Activated CD4-positive, alpha-beta T cell treated with anti-CD3 and anti-CD28 coated beads, Interleukin-2, amount 50 U/mL, for 1 hour (primary cell): Measurements from ENCODE around the gene MICALL1.
"Not testable (repeated sequence)": the region's sequence is repeated elsewhere in the genome, so short reads cannot be mapped to it uniquely, and the experiment has no call there.

Source experiments
- DNase-seq: peaks from one replicate; pipeline ENCODE4 v3.0.0-alpha.2; 2020

Gene MICALL1

GRCh38 chr22:37961062-37961461, 55.0 kb downstream of the MICALL1 start:
- no peak for DNase-seq

GRCh38 chr22:37965940-37966664, 60.0 kb downstream of the MICALL1 start:
- no peak for DNase-seq

DNA sequence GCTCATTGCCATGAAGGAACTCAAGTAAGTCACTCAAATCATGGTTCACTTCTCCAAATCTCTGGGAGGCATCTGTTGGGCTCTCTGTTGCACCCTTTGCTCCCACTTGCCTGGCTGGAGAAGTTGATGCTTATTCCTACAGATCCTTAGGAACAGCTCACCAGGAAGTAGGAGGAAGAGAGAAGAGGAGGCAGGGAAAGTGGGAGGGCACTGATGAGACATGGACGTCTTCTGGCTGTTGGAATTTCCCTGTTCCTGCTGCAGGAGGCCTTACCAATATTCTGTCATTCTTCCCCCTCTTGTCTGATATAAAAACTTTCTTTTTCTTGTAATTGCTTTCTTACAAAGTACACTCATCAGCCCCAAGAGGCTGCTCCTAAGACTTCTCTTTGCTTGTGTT, 61.0 kb downstream of the MICALL1 start:
- no peak for DNase-seq

DNA sequence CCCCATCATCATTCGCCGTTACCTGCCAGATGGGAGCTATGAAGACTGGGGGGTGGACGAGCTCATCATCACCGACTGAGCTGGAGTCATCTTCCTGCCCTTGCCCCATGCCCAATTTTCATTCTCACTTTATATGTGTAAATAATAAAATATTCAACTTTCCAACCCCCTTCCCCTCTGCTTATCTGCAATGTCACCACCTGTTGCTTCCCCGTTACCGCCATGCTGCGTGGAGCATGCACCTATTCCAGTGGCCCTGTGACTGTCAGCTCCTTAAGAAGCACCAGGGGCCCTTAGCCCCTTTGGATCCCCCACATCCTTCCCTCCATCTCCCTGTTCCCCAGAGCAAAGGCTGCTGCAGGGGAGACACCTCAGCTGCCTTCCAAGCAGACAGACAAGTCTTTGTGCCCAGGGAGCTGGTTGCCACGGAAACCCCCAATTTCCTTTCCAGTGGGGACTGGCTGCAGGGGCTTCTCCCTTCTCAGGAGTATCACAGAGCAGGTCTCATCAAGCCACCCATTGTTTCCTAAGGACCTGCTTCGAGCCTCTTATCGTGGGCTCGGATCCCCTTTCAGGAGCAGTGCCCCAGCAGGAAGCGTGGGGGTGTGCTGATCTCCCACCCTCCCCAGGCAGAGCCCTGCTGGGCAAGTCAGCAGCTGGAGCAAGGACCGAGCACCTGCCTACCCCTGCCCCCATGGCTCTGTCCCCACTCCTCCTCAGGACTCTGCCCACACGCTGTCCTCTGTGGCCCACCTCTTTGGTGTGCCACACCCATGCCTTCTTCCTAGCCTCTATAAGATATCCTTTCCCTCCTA, 61.7 kb downstream of the MICALL1 start:
- no peak for DNase-seq

GRCh38 chr22:37968452-37969251, 62.6 kb downstream of the MICALL1 start:
- no peak for DNase-seq

- DNase-seq: no peak
Observed at GRCh38 chr22:37970864-37971263, 64.8 kb downstream of the MICALL1 start.

DNA sequence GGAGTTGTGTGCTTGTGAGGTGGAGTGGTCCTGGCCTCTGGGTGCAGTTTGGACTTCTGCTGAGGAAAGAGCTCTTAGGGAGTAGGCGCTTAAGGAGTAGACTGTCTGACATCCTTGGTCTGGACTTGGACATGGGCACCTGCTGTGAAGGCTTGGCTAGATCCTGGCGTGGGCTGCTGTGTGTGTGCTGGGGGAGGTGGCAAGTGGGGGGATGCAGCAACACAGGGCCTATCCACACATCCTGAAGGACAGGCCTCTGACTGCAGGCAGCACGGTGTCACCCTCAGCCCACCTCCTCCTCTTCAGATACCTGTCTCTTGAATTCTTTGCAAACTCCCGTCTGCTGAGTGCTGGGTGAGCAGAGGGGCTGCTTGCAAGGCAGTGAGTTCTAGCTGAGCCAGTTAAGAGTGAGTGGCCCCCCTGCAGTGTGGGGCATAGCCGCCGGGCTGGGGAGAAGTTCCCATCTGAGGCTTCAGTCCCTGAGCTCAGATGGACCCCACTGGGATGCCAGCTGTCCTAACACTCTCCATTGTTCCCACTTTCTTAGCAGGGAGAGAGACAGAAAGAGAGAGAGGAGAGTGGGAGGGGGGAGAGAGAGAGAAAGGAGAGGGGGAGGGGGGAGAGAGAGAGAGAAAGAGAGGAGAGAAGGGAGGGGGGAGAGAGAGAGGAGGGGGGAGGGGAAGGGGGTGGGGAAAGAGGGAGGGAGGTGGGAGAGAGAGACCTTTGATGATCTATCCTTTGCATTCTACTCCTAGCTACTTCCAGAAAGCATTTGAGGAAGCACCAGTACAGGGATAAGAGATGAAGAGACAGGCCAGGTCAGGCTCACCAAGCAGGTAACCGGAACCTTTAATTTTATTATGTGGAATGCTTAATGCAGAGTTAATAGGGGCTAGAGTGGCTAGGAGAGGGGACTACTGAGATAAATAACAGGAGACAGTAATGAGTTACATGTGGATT, 65.7 kb downstream of the MICALL1 start:
- no peak for DNase-seq

GRCh38 chr22:37972527-37972926, 66.4 kb downstream of the MICALL1 start:
- DNase-seq: no peak

GRCh38 chr22:37973271-37974170, 67.4 kb downstream of the MICALL1 start:
- no peak for DNase-seq

- DNase-seq: no peak
Observed at GRCh38 chr22:37975153-37975552, 69.1 kb downstream of the MICALL1 start.

GRCh38 chr22:37976022-37976421, 69.9 kb downstream of the MICALL1 start:
- not testable (repeated sequence) for DNase-seq

DNA sequence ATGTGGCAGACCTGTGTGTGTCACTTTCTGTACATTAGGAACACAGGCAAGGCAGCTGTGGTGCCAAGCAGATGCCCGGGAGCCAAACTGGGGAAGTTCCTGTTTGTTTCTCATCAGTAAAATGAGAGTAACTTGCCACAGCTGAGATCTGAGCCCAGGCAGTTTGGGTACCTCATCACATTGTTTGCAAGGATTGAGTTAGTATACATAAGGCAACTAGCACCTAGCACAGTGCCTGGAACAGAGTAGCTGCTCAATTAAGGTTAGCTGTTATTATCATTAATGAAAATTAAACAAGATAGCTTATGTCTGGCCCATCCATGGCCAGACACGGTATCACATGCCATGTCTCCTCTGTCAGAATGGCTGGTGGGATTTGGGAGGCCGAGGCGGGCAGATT, 70.5 kb downstream of the MICALL1 start:
- DNase-seq: no peak

DNA sequence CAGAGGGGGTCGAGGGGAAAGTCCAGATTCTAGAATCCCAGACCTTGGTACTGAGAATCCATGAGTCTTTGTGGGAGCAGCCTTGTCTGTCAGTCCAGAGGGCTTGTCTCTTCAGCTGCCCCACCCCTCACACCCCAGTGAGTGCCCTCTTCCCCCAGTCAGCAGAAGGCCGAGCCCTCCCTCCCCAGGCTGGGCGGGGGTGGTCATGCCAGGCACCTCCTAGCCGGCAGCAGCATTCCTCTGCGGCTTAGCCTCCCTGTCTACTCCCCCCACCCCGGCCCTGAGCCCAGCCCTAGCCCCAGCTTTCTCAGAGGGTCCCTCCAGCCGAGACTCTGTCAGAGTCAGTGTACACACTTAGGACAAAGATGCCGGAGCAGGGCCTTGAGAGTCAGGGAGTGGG, 73.7 kb downstream of the MICALL1 start:
- DNase-seq: no peak

DNA sequence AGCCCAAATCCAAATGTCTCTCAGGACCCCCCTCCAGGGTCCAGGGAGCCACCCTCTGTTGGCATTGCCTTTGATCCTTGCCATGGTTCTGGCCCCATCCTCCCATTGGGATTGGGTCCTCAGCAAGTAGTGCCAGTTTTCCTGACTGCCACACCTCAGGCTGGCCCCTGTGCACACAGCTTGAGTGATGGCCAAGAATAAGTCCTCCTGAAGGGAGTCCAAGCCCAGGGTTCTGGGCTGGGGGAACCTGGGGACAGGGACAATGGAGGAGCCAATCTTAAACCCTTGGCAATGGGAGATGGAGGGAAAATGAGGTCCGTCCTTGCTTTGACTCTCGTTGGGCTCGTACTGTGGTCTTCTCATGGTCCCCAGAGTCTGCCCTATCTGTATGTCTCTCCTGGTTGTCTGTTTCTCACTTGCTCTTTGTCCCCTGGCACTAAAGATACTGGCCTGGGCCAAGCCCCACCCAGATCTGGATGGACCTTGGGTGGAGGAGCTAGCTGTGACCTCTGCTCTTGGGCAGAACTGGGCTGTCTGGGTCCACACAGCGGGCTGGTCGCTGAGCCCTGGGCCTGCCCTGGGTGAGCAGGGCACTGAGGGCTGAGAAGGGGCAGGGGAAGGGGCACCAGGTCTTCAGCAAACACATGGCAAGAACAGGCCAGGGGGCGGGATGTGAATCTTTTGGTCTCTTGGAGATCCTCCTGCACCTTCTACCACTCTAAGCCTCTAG, 75.3 kb downstream of the MICALL1 start:
- DNase-seq: no peak

DNA sequence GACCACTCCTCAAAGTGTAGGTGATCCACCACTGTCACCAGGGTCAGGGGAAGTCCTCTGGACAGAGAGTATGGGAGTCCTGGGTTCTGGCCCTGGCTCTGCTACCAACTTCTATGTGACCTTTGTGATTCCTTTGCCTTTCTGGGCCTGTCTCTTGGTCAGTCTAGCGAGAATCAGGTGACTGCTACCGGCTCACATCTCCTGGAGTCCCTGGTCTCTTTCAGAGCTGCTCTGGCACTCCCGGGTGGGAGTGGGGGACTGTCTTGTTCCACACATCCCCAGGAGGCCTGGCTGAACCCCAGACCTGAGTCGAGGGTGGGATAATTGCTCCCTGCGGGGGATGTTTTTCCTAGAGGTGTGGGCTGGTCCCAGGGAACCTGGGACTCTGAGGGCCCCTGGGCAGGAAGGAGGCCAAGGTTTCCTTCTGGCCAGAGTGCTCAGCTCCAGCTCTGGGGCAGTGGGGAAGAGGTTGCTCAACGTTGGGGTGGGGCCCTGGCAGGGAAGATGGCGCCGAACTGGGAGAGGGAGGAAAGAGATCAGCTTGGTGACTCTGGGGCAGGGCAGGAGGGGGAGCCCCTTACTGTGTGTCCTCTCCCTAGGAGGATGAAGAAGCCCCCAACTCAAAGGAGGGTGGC, 76.2 kb downstream of the MICALL1 start:
- no peak for DNase-seq

GRCh38 chr22:37982938-37983859, 77.1 kb downstream of the MICALL1 start:
- DNase-seq: no peak

DNA sequence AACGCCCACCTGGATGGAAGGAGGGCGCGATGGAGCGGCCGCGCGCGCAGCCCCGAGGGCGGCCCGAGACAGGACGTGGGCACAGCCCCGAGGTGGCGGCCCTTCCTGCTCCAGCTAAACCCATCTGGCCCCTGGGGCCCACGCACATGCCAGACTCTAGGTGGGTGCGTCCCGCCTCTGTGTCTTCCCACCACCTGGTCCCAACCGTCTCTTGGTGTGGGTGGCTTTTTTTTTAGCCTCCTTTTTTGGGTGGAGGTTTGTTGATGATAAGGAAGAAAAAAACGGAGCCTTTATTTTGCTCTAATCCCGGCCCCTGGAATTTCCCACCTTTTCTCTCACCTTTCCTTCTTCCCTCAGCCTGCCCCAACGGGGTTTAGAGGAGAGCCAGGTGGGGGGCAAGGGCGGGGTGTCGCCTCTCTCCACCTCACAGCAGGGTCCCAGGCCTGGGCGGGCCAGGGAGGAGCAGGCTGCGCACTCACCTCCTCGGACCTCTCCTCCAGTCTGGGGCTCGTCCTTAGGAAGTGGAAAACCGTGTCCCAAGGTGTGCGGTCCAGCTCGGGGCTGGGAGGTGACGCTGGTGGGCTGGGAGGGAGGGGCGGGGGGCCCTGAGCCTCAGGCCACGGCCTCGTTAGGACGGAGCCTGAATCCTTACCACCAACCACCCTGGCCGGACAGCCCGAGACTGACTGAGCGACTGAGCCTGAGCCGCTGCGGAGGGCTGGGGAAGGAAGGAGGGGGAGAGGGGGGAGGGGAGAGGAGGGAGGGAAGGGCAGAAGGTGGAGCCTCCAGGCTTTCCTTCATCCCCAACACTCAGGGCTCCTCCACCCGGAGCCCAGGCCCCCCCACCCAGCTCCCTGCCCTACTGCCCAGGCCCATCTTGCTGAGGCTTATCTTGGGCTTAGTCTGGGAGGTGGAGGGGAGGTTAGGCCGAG, 78.0 kb downstream of the MICALL1 start, which contains the start of gene SOX10:
TSS of gene SOX10 (minus strand) at position 696 of the 932 bp plus-strand sequence. CDS start 771 bp downstream, outside the sequence.
- DNase-seq: no peak
